Dermis blood vessel endothelial cell (primary cell): ENCODE data around the gene OLIG2. TPM values are rescaled to one million over a fixed set of nuclear protein-coding genes. Genes with fewer than 3 reads are reported as not detected.

Source experiments
- DNase-seq: peaks from one replicate; pipeline ENCODE4 v3.0.0; 2010
- total RNA-seq: library from RNA; depleted of rRNA; stranded (reverse); fragments of >200 nt; gene quantifications from 2 replicates; pipeline ENCODE4 v1.2.3, GENCODE V29; 2014

Gene OLIG2
- total RNA-seq, result not detected in 2 replicates

GRCh38 chr21:33025489-33026442 is at the start of gene OLIG2:
OLIG2 (plus strand) TSS chr21:33025935; CDS start chr21:33026863, 928 bp downstream.
- no peak for DNase-seq

- no peak for DNase-seq
Observed at GRCh38 chr21:32976791-32977190, 48.9 kb upstream of the OLIG2 start.

GRCh38 chr21:32977216-32977615 is 48.5 kb upstream of the OLIG2 start:
- no peak for DNase-seq

- no peak for DNase-seq
Observed at GRCh38 chr21:32978331-32979270, 47.1 kb upstream of the OLIG2 start.

- no peak for DNase-seq
Observed at GRCh38 chr21:32979598-32980268, 46.0 kb upstream of the OLIG2 start.

- no peak for DNase-seq
Observed at GRCh38 chr21:32981096-32981495, 44.6 kb upstream of the OLIG2 start.

GRCh38 chr21:32990666-32991065 is 35.1 kb upstream of the OLIG2 start:
- DNase-seq, result no peak

GRCh38 chr21:32991361-32991760 is 34.4 kb upstream of the OLIG2 start:
- DNase-seq, result no peak

- no peak for DNase-seq
Observed at GRCh38 chr21:32993894-32994293, 31.8 kb upstream of the OLIG2 start.

- DNase-seq, result peak; percentile 54
Observed at GRCh38 chr21:32994305-32994704, 31.4 kb upstream of the OLIG2 start.

GRCh38 chr21:33007747-33008146 is 18.0 kb upstream of the OLIG2 start:
- no peak for DNase-seq

- DNase-seq, result no peak
Observed at GRCh38 chr21:33008333-33009051, 17.2 kb upstream of the OLIG2 start.

GRCh38 chr21:33010931-33011330 is 14.8 kb upstream of the OLIG2 start:
- DNase-seq, result no peak

GRCh38 chr21:33011462-33011861 is 14.3 kb upstream of the OLIG2 start:
- no peak for DNase-seq

GRCh38 chr21:33013626-33014025 is 12.1 kb upstream of the OLIG2 start:
- no peak for DNase-seq

GRCh38 chr21:33014331-33014730 is 11.4 kb upstream of the OLIG2 start:
- DNase-seq, result no peak

GRCh38 chr21:33015096-33015495 is 10.6 kb upstream of the OLIG2 start:
- no peak for DNase-seq

GRCh38 chr21:33015756-33016155 is 10.0 kb upstream of the OLIG2 start:
- no peak for DNase-seq

- no peak for DNase-seq
Observed at GRCh38 chr21:33018707-33019465, 6.8 kb upstream of the OLIG2 start.

- no peak for DNase-seq
Observed at GRCh38 chr21:33019516-33019884, 6.2 kb upstream of the OLIG2 start.

GRCh38 chr21:33019885-33020557 is 5.7 kb upstream of the OLIG2 start:
- DNase-seq, result no peak
